Activated CD4-positive, alpha-beta T cell treated with anti-CD3 and anti-CD28 coated beads, Interleukin-2, amount 50 U/mL, for 48 hours (primary cell): ENCODE data around the gene LEMD2.

Source experiments
- DNase-seq, 2 experiments: peaks; one replicate each; pipeline ENCODE4 v3.0.0-alpha.2; 2020

The LEMD2 gene

DNA sequence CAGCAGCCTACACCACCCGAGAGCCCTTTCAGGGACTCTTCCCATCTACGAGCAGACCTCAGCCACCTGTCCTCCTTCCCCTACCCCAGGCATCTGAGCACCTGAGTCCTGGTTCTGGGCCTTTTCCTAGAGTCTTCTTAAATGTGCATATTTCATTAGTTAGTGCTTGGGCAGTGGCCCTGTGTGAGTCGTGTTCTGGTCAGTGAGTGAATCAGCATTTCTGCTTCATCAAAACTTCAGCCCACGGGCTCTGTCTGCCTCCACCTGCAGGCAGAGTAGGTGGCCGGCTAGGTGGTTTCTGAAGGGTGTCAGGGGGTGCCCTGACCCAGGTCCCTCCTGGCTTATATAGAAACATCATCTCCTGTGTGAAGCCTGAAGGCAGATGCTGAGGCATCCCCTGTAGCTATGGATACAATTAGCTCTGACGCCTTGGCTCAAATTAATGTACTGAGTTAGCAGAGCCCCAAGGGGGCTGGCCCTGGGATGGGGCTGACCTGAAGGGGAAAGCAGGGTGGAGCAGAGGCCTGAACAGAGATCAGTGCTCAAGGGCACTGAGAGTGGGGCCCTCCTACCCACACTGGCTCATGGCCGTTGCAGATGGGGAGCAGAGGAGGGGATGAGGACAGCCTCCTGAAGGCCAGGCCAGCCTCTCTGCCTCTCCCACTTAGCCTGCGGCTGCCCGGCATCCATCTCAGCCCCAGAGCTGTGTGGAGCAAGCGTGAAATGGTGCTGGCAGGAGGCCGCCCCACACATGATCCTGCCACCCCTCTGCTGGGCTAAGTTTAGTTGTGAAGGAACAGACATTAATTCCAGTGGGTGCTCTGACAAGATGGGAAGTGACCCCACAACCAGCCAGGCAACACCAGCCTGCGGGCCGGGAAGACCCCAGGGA, 55.9 kb downstream of the LEMD2 start:
- DNase-seq, result no peak

DNA sequence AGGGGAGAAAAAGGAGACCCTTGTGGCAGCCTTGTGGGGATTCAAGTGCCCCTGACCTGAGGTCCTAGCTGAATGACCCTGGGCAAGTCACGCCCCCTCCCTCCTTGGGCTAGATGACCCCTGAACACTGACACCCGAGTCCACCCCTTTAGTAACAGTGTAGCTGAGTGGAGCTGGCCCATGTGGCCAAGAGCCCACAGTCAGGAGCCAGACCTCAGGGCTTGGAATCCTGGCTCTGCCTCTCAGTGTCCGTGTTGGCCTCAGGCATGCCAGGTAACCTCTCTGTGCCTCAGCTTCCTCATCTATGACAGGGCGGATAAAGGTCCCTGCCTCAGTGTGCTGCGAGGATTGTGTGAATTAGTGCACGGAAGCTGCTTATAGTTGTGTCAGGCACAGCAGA, 56.5 kb downstream of the LEMD2 start:
- DNase-seq, result no peak

GRCh38 chr6:33731751-33732282, 57.1 kb downstream of the LEMD2 start:
- no peak for DNase-seq

- DNase-seq, result no peak
Observed at GRCh38 chr6:33731035-33731434, 57.9 kb downstream of the LEMD2 start.

DNA sequence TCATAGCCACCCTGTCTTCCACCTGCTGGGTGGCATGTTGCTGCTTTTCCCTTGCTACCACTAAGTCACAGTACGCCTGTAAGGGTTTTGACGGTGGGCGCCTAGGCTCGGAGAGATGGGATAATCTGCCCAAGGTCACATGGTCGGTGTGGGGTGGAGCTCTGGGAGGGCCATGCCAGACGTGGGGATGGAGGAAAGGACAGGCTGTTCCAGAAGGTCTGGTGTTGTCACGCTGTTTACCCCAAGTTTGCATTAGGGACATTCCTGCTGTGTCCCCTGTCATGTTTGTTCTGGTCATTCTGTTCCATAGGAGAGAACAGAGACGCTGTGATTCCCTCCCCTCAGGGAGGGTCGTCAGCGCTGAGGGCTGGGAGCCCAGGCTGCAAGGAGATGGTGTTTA, 58.3 kb downstream of the LEMD2 start:
- DNase-seq, result no peak

- DNase-seq, result no peak
Observed at GRCh38 chr6:33729059-33729458, 59.9 kb downstream of the LEMD2 start.

- DNase-seq, result no peak
Observed at GRCh38 chr6:33728438-33728837, 60.5 kb downstream of the LEMD2 start.

DNA sequence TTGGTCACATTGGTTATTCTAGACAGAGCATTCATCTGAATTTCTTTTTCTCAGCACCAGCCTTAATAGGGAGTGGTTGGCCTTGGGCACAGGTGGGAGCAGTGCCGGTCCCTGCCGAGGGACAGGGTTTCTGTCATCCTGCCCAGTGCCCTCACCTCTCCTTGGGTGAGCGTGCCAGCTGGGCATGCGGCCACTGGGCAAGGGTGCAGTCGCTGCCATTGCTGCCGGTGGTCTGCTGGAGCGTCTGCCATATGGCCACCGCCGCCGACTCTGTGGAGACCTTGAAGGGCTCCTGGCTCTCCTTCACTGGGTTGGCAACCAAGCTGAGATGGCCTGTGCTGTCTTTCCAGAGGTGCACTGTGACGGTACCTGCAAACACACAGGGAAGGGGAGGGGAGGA, 61.0 kb downstream of the LEMD2 start:
- no peak for DNase-seq

DNA sequence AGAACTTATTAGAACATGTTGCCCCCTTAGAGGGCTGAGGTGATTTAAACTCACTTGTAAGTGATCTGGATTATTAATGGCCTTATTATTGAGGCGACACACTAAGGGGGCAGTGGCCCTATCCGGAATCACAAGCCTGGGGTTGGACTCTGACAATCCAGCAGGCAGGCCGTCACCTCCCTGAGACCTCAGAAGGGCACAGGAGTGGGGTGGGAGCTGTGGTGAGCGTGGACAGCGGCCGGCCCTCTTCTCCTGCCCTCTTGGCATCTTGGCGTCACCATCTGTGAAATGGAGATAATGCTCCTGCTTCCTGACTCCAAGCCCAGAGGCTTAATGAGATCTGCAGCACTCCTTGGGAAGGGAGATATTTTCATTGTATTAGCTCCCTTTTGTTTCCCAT, 61.8 kb downstream of the LEMD2 start:
- DNase-seq, result no peak

DNA sequence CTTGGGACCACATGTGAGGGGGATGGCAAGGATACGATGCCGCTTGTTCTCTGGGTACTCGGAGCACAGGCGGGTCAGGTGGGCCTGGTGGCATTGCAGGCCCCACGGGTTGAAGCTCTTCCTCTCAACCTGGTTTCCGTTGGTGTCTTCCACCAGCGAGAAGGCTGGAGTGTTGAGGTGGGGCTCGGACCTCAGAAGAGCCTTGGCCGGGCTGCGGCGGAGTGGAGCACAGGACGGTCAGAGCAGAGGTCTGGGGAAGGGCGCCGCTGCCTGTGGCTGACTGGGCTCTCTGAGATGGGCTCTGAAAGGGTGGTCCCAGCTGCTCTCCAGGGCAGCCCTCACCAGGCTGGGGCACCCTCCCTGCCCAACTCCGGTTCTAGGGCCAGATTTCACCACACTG, 62.2 kb downstream of the LEMD2 start:
- no peak for DNase-seq

- no peak for DNase-seq
Observed at GRCh38 chr6:33725891-33726673, 62.8 kb downstream of the LEMD2 start.

- no peak for DNase-seq
Observed at GRCh38 chr6:33725222-33725621, 63.7 kb downstream of the LEMD2 start.

DNA sequence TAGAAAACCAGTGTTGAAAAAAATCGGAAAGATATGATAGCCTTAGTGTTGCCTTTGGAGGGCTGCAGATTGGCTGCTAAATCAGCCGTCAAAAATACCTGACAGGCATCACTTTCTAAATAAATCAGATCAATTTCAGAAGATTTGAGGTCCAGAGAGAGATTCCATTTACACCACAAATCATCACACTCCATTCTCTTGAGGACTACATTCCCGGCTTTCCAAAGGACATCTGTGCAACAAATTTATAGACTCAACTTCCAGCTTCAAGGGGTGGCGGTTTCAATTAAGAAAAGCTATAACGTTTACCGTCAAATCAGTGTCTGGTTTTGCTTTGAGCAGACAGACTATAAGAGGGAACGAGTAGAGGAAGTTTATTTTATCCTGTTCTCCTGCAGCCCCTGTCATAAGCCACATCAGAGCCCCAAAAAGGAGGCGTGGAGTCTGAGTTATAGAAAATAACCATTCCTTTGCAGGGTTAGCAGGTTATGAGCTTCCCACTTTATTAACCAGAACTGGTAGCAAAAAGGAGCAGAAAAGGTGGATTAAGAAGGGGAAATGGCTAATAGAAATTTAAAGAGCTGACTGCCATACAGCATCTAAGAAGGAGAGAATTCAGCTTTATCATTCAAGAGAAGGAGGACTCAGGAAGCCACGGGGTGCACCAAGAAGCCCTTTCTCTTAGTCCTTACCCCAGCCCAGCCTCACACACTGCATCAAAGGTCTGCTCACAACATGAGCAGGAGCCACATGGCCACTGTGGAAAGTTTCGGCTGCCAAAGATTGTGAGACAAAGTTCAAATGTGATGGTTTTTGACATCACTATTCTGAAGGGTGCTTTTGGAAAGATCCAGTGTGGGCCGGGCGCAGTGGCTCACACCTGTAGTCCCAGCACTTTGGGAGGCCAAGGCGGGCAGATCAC, 64.6 kb downstream of the LEMD2 start:
- DNase-seq, result no peak

DNA sequence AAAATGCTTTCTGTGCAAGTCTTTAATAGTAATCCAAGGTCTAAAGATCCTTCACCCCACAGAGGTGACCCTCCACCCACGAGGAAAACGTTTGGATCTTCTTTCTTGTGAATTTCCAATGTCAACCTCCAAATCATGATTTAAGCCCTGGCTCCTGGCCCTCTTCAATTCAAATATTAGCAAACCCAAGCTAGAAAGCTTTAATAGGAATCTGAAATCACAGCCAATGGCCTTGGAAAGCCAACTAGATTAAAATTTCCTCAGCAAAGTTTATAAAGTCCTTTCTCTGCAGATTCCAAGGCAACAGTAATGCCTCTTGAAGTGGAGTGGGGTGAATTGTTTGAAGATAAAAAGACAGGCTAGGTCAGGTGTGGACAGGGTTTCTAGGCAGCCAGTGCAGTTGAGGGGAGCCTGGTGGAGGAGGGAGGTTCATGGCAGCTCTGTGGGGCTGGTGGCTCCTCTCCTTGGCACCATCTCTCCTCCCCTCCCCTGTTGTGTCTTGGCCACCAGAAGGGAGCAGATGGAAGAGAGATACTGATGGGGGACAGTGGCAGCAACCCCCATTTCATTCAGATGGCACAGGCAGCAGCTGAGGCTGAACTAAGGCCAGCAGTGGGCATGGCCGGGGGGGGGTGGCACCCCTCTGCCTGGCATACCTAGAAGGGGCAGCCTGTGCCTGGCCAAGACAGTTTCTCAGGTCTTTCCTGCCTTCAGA, 65.4 kb downstream of the LEMD2 start:
- no peak for DNase-seq

DNA sequence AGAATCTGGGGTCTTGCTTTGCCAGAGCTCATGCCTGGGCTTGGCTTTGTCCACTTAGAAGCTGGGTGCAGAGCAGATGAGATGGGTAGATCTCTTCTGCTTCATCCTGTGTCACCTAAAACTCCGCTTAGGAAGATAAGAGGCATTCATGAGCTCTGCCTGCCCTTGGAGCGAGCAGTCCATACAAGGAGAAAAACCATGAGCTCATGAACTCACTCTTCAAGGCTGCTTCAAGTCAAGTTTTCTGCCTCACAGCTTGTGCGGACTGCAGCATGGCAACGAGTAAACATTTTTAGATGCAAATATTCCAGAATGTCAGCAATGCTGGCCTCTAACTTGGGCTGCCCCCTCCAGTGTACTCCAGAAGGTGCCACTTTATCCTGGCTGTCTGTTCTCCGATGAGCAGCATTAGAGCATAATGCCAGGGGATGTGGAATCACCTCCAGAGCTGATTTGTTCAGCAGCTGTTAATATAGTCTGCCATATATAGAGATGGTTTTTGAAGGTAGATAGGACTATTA, 66.8 kb downstream of the LEMD2 start:
- no peak for DNase-seq

DNA sequence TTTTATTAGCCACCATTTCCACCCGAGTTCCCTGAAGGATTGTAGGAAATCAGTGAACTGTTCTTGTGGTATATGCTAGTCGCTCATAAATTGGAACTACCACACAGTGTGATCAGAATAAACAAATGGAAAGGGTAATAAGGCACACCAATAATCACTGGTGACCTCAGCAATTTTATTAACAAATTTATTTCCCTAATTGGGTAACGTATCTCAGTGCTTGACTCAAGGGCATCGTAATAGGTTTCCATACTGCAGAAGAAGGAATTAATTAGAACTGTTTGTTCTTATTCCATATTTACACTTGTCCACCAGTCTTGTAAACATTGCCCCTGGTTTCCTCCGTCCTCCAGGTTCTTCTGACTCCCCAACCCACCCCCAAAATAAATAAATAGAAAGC, 67.4 kb downstream of the LEMD2 start:
- DNase-seq, result no peak
